Heart left ventricle (tissue), 16 donors: ENCODE measurements around the gene MSMP. TPM values are rescaled to one million over a fixed set of nuclear protein-coding genes. Genes with fewer than 3 reads are reported as not detected.

Source experiments
- ATAC-seq, 4 donors: fragments of 200-7000 bp; cut with Tn5 transposase; one replicate each; pipeline ENCODE4 v1.9.1; 2020 to 2022; ENCODE audit warnings: moderate library complexity in 4 of 4, mild to moderate bottlenecking in 3 of 4, moderate number of reproducible peaks in 1 of 4
- DNase-seq, 5 donors: peaks; one replicate each; pipeline ENCODE4 v3.0.0-alpha.2; 2020
- H3K27ac ChIP-seq, 12 donors: fragments of 200-600 bp; sonication (generic) in 4 of 12; one replicate each; pipeline versions ENCODE4 v1.5.0 to v1.8.0; 2016 to 2022; ENCODE audit warnings: mild to moderate bottlenecking in 2 of 12
- H3K27me3 ChIP-seq, 9 donors: fragments of 200-600 bp; sonication (generic) in 2 of 9; one replicate each; pipeline versions ENCODE4 v1.5.1 to v1.8.0; 2016 to 2022; ENCODE audit warnings: mild to moderate bottlenecking in 3 of 9
- H3K36me3 ChIP-seq, 9 donors: fragments of 200-600 bp; sonication (generic) in 2 of 9; one replicate each; pipeline versions ENCODE4 v1.5.0 to v1.8.0; 2018 to 2022; ENCODE audit warnings: mild to moderate bottlenecking in 2 of 9
- H3K4me1 ChIP-seq, 12 donors: fragments of 200-600 bp; sonication (generic) in 4 of 12; one replicate each; pipeline versions ENCODE4 v1.5.0 to v1.8.0; 2016 to 2022; ENCODE audit warnings: mild to moderate bottlenecking in 3 of 12
- H3K4me3 ChIP-seq, 12 donors: fragments of 200-600 bp; sonication (generic) in 4 of 12; one replicate each; pipeline versions ENCODE4 v1.5.0 to v1.8.0; 2017 to 2022; ENCODE audit warnings: mild to moderate bottlenecking in 9 of 12, moderate library complexity in 4 of 12
- H3K9me3 ChIP-seq, 12 donors: fragments of 200-600 bp; sonication (generic) in 4 of 12; one replicate each; pipeline versions ENCODE4 v1.5.0 to v1.8.0; 2016 to 2022; ENCODE audit warnings: mild to moderate bottlenecking in 1 of 12
- POLR2A ChIP-seq, 2 donors: fragments of 450-650 bp; IDR thresholded peaks; one replicate each; pipeline ENCODE4 v1.6.1; 2017; ENCODE audit warnings: antibody characterized with exemption in 2 of 2, mild to moderate bottlenecking in 2 of 2, moderate library complexity in 2 of 2
- WGBS, 4 donors: extraction: QIAGEN DNeasy Blood & Tissue Kit in 2 of 4; methylation state at CpG; one replicate each; pipeline versions ENCODE4 v1.1.5 to v1.1.7; 2013 to 2018; 5-methylcytosine and 5-hydroxymethylcytosine counted together
- intact Hi-C, 10 donors: fragments of 100-400 bp; cut with DNase I; formaldehyde crosslinking; loops; one replicate each; pipeline versions ENCODE4 v1.11.1 to v1.14.2; 2022
- polyA plus RNA-seq, 2 donors: library from polyadenylated mRNA; stranded (reverse); fragments of 200-250 nt; gene quantifications; one replicate each; pipeline ENCODE4 v1.2.3, GENCODE V29; 2013
- total RNA-seq, 9 donors: library from RNA; depleted of rRNA in 2 of 9; stranded (reverse); fragments of >200 nt in 2 of 9; fragmentation: NEBNext Ultra II Directional in 3 of 9; extraction: Animal tissue kit (Norgen Biotek cat#: 25700) in 3 of 9; gene quantifications; one replicate each; pipeline versions ENCODE4 v1.1.0 to v1.2.4, GENCODE V29; 2016 to 2023
- TF ChIP-seq, protein P1 (sequence below), 12 donors: fragments of 200-600 bp; sonication (generic) in 4 of 12; IDR thresholded peaks; one replicate each; pipeline versions ENCODE4 v1.5.0 to v1.8.0; 2018 to 2022; ENCODE audit warnings: antibody characterized with exemption in 12 of 12, mild to moderate bottlenecking in 5 of 12
- donor health status: ischemic (EF 13 %, LVEDD 7.1; RV severe dilation, severe dysfunction).
- donor health status: healthy with polysubstance abuse.
- donor health status: DM: no; HTN: yes; CAD: no.
- donor health status: DM: no; HTN: no; CAD: no.
- donor health status: ischemic (EF 25% LVEDD 6.9; RV normal size, moderate dysfunction).
- donor health status: ischemic (EF 25% LVEDD 5.7; RV mildly dilated, moderate dysfunction).
- donor health status: healthy.
- donor health status: DM: yes; HTN: yes; CAD: no.
- donor health status: ischemic (EF 35%, LVEDD 5.7; RV mildly dilated, moderate dysfunction).
- donor health status: nonischemic (EF 11% LVEDD 7.7; RV severe dilation, severe dysfunction).
- donor health status: DM: yes; HTN: yes; CAD: no.
- donor health status: PGD.
- donor health status: ischemic (EF 29% LVEDD 5.4; RV normal size, mild dysfunction).
- donor health status: nonischemic (EF 23%, LVEDD 6.1; RV moderate dilation, normal function).

The MSMP gene
- total and polyA plus RNA-seq, 11 donors = 0.26 TPM; not detected in 10

GRCh38 chr9:35728041-35728971 is 25.8 kb downstream of the MSMP start:
- intact Hi-C loops = loop anchor here (1.0 to 5.0 kb wide), 8 partner anchors 36 to 81 kb away; partner anchors contain the start of genes CCDC107 (in 2 of the 10), RMRP (in 2 of the 10), TPM2 (in 2 of the 10) and ARHGEF39 (in 1 of the 10)

GRCh38 chr9:35727676-35728040 is 26.4 kb downstream of the MSMP start:
- ATAC-seq (no peak), DNase-seq (peak in 1 of 5 donors; percentile 22)
- Histone ChIP-seq H3K9me3 (no peaks in the 10 kb centered on the region), H3K36me3 (peaks cover 0 to 40% (median 37%) of the 10 kb centered on the region in 9 donors), H3K4me1 (peaks cover 7 to 60% (median 50%) of the 10 kb centered on the region in 12 donors), H3K27ac (peak overlapping the region; percentile 68 to 99 (median 98)), H3K27me3 (no peaks in the 10 kb centered on the region), H3K4me3 (peak overlapping the region in 11 of 12 donors; percentile 10 to 98 (median 84))
- TF ChIP-seq, protein P1, sequence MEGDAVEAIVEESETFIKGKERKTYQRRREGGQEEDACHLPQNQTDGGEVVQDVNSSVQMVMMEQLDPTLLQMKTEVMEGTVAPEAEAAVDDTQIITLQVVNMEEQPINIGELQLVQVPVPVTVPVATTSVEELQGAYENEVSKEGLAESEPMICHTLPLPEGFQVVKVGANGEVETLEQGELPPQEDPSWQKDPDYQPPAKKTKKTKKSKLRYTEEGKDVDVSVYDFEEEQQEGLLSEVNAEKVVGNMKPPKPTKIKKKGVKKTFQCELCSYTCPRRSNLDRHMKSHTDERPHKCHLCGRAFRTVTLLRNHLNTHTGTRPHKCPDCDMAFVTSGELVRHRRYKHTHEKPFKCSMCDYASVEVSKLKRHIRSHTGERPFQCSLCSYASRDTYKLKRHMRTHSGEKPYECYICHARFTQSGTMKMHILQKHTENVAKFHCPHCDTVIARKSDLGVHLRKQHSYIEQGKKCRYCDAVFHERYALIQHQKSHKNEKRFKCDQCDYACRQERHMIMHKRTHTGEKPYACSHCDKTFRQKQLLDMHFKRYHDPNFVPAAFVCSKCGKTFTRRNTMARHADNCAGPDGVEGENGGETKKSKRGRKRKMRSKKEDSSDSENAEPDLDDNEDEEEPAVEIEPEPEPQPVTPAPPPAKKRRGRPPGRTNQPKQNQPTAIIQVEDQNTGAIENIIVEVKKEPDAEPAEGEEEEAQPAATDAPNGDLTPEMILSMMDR (IDR thresholded peaks at IDR 0.05) = no peak
- TF ChIP-seq POLR2A (IDR thresholded peaks at IDR 0.05) = no peak
- WGBS, 4 donors = 11 to 33% (median 18%) methylated on average over 5 of the region's 5 CpGs
- intact Hi-C loops = loop anchor here (1.0 to 5.0 kb wide), 8 partner anchors 35 to 80 kb away; partner anchors contain the start of genes CCDC107 (in 2 of the 10), RMRP (in 2 of the 10), TPM2 (in 2 of the 10) and ARHGEF39 (in 1 of the 10)

More at GRCh38 chr9:35728041-35728971, 25.8 kb downstream of the MSMP start:
- H3K36me3 ChIP-seq = peaks cover 0 to 33% (median 31%) of the 10 kb centered on the region in 9 donors
- TF ChIP-seq, protein P1 (IDR thresholded peaks at IDR 0.05) = no peak
- peak in 1 of 2 donors; percentile 55 for TF ChIP-seq POLR2A (IDR thresholded peaks at IDR 0.05)
- H3K27ac ChIP-seq = peak overlapping the region; percentile 68 to 99 (median 98)
- peak overlapping the region in 11 of 12 donors; percentile 10 to 98 (median 84) for H3K4me3 ChIP-seq
- peak; percentile 29 to 54 (median 42) for ATAC-seq
- H3K9me3 ChIP-seq = no peaks in the 10 kb centered on the region
- DNase-seq = peak; percentile 85 to 89 (median 86)
- WGBS, 4 donors = 1 to 4% (median 2%) methylated on average over 10 of the region's 10 CpGs
- no peaks in the 10 kb centered on the region for H3K27me3 ChIP-seq
- peaks cover 10 to 66% (median 54%) of the 10 kb centered on the region in 12 donors for H3K4me1 ChIP-seq

DNA sequence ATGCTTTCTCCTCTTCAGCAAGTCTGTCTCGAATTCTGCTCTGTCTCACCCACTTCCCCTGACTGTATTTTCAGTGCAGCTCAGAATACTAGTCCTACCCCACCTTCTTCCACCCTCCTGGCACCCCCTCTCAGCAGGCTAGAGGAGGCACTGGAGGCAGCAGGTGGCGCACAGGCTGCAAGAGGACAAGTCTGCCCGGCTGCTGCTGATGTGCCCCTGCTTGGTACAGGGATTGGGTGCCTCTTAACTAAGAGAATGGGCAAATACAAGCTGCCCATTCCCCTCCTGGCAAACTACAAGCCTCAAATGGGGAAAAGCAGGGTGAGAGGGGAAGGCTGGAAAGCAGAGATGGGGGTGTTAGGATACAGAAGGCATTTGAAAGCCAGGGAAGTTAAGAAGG is 27.1 kb downstream of the MSMP start:
- H3K36me3 ChIP-seq = peaks cover 0 to 47% (median 45%) of the 10 kb centered on the region in 9 donors
- no peak for TF ChIP-seq POLR2A (IDR thresholded peaks at IDR 0.05)
- TF ChIP-seq, protein P1 (IDR thresholded peaks at IDR 0.05) = peak in 4 of 12 donors; percentile 10 to 48 (median 37)
- peak overlapping the region in 5 of 12 donors; percentile 27 to 91 (median 84) for H3K4me3 ChIP-seq
- ATAC-seq (peak; percentile 43 to 64 (median 50)), DNase-seq (peak in 4 of 5 donors; percentile 51 to 70 (median 62))
- peak overlapping the region in 11 of 12 donors; percentile 68 to 99 (median 98) for H3K27ac ChIP-seq
- H3K9me3 ChIP-seq = no peaks in the 10 kb centered on the region
- intact Hi-C loops = loop anchor here in 9 of 10 donors (5.0 kb wide), 5 partner anchors 35 to 80 kb away; partner anchors contain the start of genes TPM2 (in 2 of the 9) and ARHGEF39 (in 1 of the 9)
- peaks cover 7 to 60% (median 50%) of the 10 kb centered on the region in 12 donors for H3K4me1 ChIP-seq
- 25 to 41% (median 30%) methylated on average over 3 of the region's 3 CpGs for WGBS, 4 donors
- H3K27me3 ChIP-seq = no peaks in the 10 kb centered on the region
